Testis (tissue), 3 donors: ENCODE data around the gene COL6A2. TPM values are rescaled to one million over a fixed set of nuclear protein-coding genes. Genes with fewer than 3 reads are reported as not detected.

ENCODE experiments used
- DNase-seq: peaks from one replicate; pipeline ENCODE4 v3.0.0-alpha.2; 2019
- H3K27ac ChIP-seq, 2 donors: fragments of 200-600 bp; sonication (generic); one replicate each; pipeline ENCODE4 v1.5.1; 2019
- H3K27me3 ChIP-seq: fragments of 200-600 bp; sonication (generic); one replicate; pipeline ENCODE4 v1.5.1; 2019
- H3K36me3 ChIP-seq: fragments of 200-600 bp; sonication (generic); one replicate; pipeline ENCODE4 v1.5.1; 2017; ENCODE audit warnings: low read depth; ENCODE audit errors: missing control alignments
- H3K4me1 ChIP-seq: fragments of 200-600 bp; sonication (generic); one replicate; pipeline ENCODE4 v1.5.1; 2019
- H3K4me3 ChIP-seq, 2 donors: fragments of 200-600 bp; sonication (generic); one replicate each; pipeline ENCODE4 v1.5.1; 2017 to 2019
- H3K9me3 ChIP-seq: fragments of 200-600 bp; sonication (generic); one replicate; pipeline ENCODE4 v1.5.1; 2017
- CTCF ChIP-seq, 3 experiments: fragments of 450-650 bp in 2 of 3; fragments of 200-600 bp in 1 of 3; sonication (generic) in 1 of 3; IDR thresholded peaks; one replicate each; pipeline ENCODE4 v1.5.1; 2016 to 2019; ENCODE audit warnings: antibody characterized with exemption in 3 of 3, mild to moderate bottlenecking in 2 of 3, moderate library complexity in 1 of 3
- POLR2A ChIP-seq: fragments of 450-650 bp; IDR thresholded peaks from one replicate; pipeline ENCODE4 v1.6.1; 2017; ENCODE audit warnings: antibody characterized with exemption, mild to moderate bottlenecking, moderate library complexity
- WGBS, 2 donors: methylation state at CpG; one replicate each; pipeline ENCODE4 v1.1.5; 2018; 5-methylcytosine and 5-hydroxymethylcytosine counted together
- intact Hi-C: fragments of 100-400 bp; cut with DNase I; formaldehyde crosslinking; loops from one replicate; pipeline ENCODE4 v1.15.1; 2023; ENCODE audit warnings: low total_unique reads
- polyA plus RNA-seq: library from polyadenylated mRNA; stranded (reverse); fragments of 350-450 nt; fragmentation: Illumina TruSeq; extraction: RNeasy Lipid Tissue Mini Kit (QIAGEN cat#74804); gene quantifications from one replicate; pipeline ENCODE4 v1.2.3, GENCODE V29; 2014; ENCODE audit warnings: low read depth, low replicate concordance; ENCODE audit not compliant: insufficient read depth
- total RNA-seq, 2 donors: library from RNA; depleted of rRNA; stranded (reverse); fragments of >200 nt; gene quantifications; one replicate each; pipeline ENCODE4 v1.2.3, GENCODE V29; 2016

The COL6A2 gene
- total and polyA plus RNA-seq, 3 donors from 2014 or later = 192 to 362 (median 236) TPM

- WGBS, 2 donors = 88 to 93% methylated on average over 12 of the region's 12 CpGs
- Histone ChIP-seq H3K9me3 (no peaks in the 10 kb centered on the region), H3K27ac (no peak overlapping the region), H3K4me3 (no peak overlapping the region), H3K27me3 (no peaks in the 10 kb centered on the region), H3K36me3 (no peaks in the 10 kb centered on the region), H3K4me1 (no peaks in the 10 kb centered on the region)
- TF ChIP-seq CTCF (IDR thresholded peaks at IDR 0.05) (no peak), POLR2A (no peak)
- DNase-seq = peak; percentile 9
- intact Hi-C loops = no loop called here
Measured at GRCh38 chr21:46122237-46122671, 24.3 kb downstream of the COL6A2 start.

GRCh38 chr21:46122758-46123683, 25.1 kb downstream of the COL6A2 start:
- H3K27me3 ChIP-seq = no peaks in the 10 kb centered on the region
- intact Hi-C loops = no loop called here
- peak; percentile 8 for DNase-seq
- no peak for TF ChIP-seq CTCF (IDR thresholded peaks at IDR 0.05)
- TF ChIP-seq POLR2A = no peak
- H3K27ac ChIP-seq = no peak overlapping the region
- WGBS, 2 donors = 87 to 91% methylated on average over 11 to 12 of the region's 12 CpGs
- H3K9me3 ChIP-seq = no peaks in the 10 kb centered on the region
- no peak overlapping the region for H3K4me3 ChIP-seq
- no peaks in the 10 kb centered on the region for H3K36me3 ChIP-seq
- H3K4me1 ChIP-seq = no peaks in the 10 kb centered on the region

GRCh38 chr21:46124083-46124925, 26.4 kb downstream of the COL6A2 start:
- peak; percentile 11 for DNase-seq
- TF ChIP-seq POLR2A (no peak), CTCF (IDR thresholded peaks at IDR 0.05) (no peak)
- no peaks in the 10 kb centered on the region for H3K9me3 ChIP-seq
- no peaks in the 10 kb centered on the region for H3K36me3 ChIP-seq
- no peaks in the 10 kb centered on the region for H3K4me1 ChIP-seq
- intact Hi-C loops = no loop called here
- no peak overlapping the region for H3K4me3 ChIP-seq
- H3K27ac ChIP-seq = no peak overlapping the region
- H3K27me3 ChIP-seq = no peaks in the 10 kb centered on the region
- WGBS, 2 donors = 91 to 92% methylated on average over 8 to 16 of the region's 16 CpGs

GRCh38 chr21:46124926-46125845, 27.3 kb downstream of the COL6A2 start:
- Histone ChIP-seq H3K4me3 (no peak overlapping the region), H3K27me3 (no peaks in the 10 kb centered on the region), H3K36me3 (no peaks in the 10 kb centered on the region), H3K27ac (no peak overlapping the region), H3K4me1 (no peaks in the 10 kb centered on the region), H3K9me3 (no peaks in the 10 kb centered on the region)
- intact Hi-C loops = no loop called here
- peak; percentile 8 for DNase-seq
- WGBS, 2 donors = 81 to 90% methylated on average over 18 to 49 of the region's 49 CpGs
- TF ChIP-seq POLR2A (no peak), CTCF (IDR thresholded peaks at IDR 0.05) (no peak)
